ENCODE data around the gene RND3.

RND3 gene

GRCh38 chr2:150426315-150426714 is 61.2 kb downstream of the RND3 start:
- no peak overlapping the region for H3K4me3 ChIP-seq (ENCODE audit: low read depth, low read length)
- in situ Hi-C loops (cut with HindIII; ENCODE audit: low sequenced_read_pairs) = no loop called here
- DNase-seq (ENCODE audit: low read depth) = no peak
- no peak for TF ChIP-seq CTCF (IDR thresholded peaks at IDR 0.05; ENCODE audit: low read depth, low read length, missing control alignments)

- peak overlapping the region; percentile 15 for H3K4me3 ChIP-seq (ENCODE audit: low read depth, low read length)
- no peak for DNase-seq (ENCODE audit: low read depth)
Observed at GRCh38 chr2:150425121-150425955, 62.1 kb downstream of the RND3 start.

GRCh38 chr2:150424406-150424805 is 63.1 kb downstream of the RND3 start:
- no peak for DNase-seq (ENCODE audit: low read depth)
- no peak overlapping the region for H3K4me3 ChIP-seq (ENCODE audit: low read depth, low read length)
- TF ChIP-seq CTCF (IDR thresholded peaks at IDR 0.05; ENCODE audit: low read depth, low read length, missing control alignments) = no peak
- in situ Hi-C loops (cut with HindIII; ENCODE audit: low sequenced_read_pairs) = no loop called here

More at GRCh38 chr2:150425121-150425955, 62.1 kb downstream of the RND3 start:
- in situ Hi-C loops (cut with HindIII; ENCODE audit: low sequenced_read_pairs) = no loop called here
- TF ChIP-seq CTCF (IDR thresholded peaks at IDR 0.05; ENCODE audit: low read depth, low read length, missing control alignments) = peak; percentile 46

- no peak for TF ChIP-seq CTCF (IDR thresholded peaks at IDR 0.05; ENCODE audit: low read depth, low read length, missing control alignments)
- H3K4me3 ChIP-seq (ENCODE audit: low read depth, low read length) = no peak overlapping the region
- no peak for DNase-seq (ENCODE audit: low read depth)
- in situ Hi-C loops (cut with HindIII; ENCODE audit: low sequenced_read_pairs) = no loop called here
Observed at GRCh38 chr2:150421126-150421651, 66.3 kb downstream of the RND3 start.

- TF ChIP-seq CTCF (IDR thresholded peaks at IDR 0.05; ENCODE audit: low read depth, low read length, missing control alignments) = no peak
- DNase-seq (ENCODE audit: low read depth) = no peak
- in situ Hi-C loops (cut with HindIII; ENCODE audit: low sequenced_read_pairs) = no loop called here
- no peak overlapping the region for H3K4me3 ChIP-seq (ENCODE audit: low read depth, low read length)
Observed at GRCh38 chr2:150418916-150419315, 68.6 kb downstream of the RND3 start.

Data from astrocyte of the cerebellum (primary cell).